Stimulated activated CD4-positive, alpha-beta T cell treated with anti-CD3 and anti-CD28 coated beads, Interleukin-2, amount 100 ng/mL, for 24 hours (primary cell): ENCODE data around the gene SLC2A1.

Experiments
- DNase-seq, 2 donors: peaks; one replicate each; pipeline ENCODE4 v3.0.0-alpha.2; 2020

SLC2A1 gene

GRCh38 chr1:42979896-42980800 is 21.5 kb upstream of the SLC2A1 start:
- no peak for DNase-seq

- no peak for DNase-seq
Observed at GRCh38 chr1:42979036-42979430, 20.4 kb upstream of the SLC2A1 start.

- no peak for DNase-seq
Observed at GRCh38 chr1:42978317-42979035, 19.8 kb upstream of the SLC2A1 start.

GRCh38 chr1:42977653-42978052 is 19.0 kb upstream of the SLC2A1 start:
- DNase-seq, result no peak

- DNase-seq, result no peak
Observed at GRCh38 chr1:42975561-42976225, 17.0 kb upstream of the SLC2A1 start.

- no peak for DNase-seq
Observed at GRCh38 chr1:42974767-42975437, 16.2 kb upstream of the SLC2A1 start.

DNA sequence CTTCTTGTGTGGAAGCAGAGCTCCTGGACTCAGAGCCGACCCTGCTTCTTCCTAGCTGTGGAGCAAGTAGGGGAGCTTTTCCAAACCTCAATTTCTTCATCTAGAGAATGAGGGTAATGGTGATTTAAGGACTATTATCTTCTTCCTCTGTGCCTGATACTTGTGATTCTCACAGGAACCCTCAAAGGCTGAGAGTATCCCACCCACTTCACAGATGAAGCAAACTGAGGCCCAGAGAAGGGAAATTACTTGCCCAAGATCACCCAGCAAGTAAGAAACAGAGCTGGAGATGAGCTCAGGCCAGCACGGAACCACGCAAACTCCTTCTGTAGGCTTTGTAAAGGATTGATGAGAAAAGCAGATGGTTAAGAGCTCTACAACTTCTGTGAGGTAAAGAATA is 15.1 kb upstream of the SLC2A1 start:
- DNase-seq, result no peak

GRCh38 chr1:42973286-42973685 is 14.6 kb upstream of the SLC2A1 start:
- no peak for DNase-seq

DNA sequence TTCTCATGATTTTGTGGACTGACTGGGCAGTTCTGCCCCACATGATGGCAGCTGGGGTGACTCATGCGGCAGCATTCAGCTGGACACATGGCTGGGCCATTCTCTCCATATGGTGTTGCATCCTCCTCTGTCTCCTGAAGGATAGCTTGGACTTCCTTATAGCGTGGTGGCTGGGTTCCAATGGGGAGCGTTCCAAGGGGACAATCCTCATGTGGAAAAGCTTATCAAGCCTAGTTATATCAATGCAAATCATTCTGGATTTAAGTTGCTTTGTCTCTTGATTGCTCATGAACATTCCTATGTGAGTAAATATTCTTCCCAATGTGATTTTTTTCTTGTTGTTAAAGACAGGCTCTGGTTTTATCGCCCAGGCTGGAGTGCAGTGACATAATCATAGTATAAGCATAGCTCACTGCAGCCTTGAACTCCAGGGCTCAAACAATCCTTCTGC is 13.2 kb upstream of the SLC2A1 start:
- no peak for DNase-seq

DNA sequence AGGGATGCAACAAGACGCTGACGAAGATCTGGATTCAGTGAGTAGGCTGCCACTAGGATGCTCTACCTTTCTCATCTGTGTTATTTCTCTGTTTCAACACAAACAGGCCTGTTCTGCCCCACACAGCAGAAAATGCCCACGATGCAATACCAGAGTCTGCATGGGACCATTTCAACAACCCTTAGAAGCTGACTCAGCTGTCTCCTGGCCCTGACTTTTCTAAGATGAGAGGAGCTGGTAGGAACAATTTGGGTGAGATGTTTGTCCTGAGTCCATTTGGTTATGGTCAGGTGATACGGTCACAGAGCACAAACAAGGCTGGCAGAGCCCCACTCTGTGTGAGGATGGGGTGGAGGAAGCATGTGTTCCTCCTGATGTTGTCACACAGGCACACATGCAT is 11.5 kb upstream of the SLC2A1 start:
- DNase-seq, result no peak

GRCh38 chr1:42968654-42969053 is 10.0 kb upstream of the SLC2A1 start:
- no peak for DNase-seq

GRCh38 chr1:42966688-42967612 is 8.3 kb upstream of the SLC2A1 start:
- DNase-seq, result peak in 1 of 2 donors; percentile 26

DNA sequence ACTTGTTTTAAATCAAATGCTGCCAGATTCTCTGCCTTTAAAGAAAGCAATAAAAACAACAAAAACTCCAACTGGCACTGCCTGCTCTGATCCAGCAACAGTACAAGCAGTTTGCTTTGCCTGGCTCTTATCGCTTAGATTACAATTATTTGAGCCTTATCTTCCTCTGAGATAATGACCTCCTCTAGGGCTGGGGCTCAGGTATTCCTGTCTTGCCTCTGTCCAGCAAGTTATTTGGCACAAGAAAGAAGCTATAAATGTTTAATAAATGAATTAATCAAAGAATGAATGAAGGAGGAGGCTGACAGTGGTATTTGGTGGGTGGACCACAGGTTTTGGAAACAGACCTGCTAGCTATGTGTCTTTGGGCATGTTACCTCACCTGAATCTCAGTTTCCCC is 6.7 kb upstream of the SLC2A1 start:
- DNase-seq, result no peak

DNA sequence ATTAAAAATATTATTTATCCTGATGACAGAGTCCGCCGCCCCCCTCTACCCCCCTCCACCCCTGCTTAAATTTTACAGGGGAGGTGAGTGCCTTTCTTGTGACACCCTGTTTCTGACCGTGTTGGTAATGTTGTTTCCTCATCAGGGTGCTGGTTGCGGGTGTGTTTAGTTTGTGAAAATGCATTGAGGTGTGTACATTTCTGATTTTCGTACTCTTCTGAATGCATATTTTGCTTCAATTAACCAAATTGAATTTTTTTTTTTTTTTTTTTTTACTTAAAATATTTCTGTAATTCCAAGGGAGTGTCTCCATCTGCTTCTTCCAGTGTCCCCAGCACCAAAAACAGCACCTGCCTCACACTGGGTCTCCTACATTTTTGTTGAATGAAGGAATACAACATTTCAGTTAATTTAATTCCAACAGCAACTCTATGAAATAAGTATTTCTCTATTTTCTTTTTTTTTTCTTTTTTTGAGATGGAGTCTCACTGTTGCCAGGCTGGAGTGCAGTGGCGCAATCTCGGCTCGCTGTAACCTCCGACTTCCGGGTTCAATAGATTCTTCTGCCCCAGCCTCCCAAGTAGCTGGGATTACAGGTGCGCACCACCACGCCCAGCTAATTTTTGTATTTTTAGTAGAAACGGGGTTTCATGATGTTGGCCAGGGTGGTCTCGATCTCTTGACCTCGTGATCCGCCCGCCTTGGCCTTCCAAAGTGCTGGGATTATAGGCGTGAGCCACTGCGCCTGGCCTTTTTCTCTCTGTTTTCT is 5.6 kb upstream of the SLC2A1 start:
- no peak for DNase-seq

GRCh38 chr1:42963378-42964043 is 4.8 kb upstream of the SLC2A1 start:
- no peak for DNase-seq

GRCh38 chr1:42962641-42963377 is 4.1 kb upstream of the SLC2A1 start:
- DNase-seq, result no peak

DNA sequence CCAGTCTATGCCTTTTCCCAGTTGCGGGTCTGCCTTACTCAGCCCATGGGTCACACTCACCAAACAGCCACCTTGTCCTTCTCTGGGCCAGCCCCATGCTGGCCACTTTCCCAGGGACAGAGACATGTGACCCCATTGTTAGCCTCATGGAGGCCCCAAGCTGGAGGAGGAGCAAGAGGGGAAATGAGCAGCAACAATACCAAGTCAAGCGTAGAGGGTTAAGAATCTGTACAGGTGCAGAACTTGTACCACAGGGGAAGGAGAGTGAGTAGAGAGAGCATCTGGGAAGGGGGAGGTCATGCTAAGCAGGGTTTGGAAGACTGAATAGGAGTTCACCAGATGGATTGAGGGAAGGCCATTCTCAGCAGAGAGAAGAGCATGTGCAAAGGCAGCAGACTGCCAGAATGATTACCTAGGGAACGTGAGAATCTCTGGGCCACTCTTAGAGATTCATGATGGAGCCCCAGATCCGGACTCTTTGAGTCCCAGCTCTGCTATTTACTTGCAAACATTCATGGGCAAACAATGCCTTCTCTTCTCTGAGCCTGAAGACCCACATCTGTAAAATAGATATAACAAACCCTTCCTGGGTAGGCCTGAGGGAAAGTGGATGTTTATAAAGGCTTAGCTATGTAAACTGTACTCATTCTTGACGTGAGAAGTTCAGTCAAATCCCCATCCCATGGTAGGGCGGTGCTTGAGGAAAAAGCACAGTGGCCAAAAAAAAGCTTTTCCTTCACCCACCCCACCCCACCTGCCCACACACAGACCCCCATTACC is 2.8 kb upstream of the SLC2A1 start:
- no peak for DNase-seq

DNA sequence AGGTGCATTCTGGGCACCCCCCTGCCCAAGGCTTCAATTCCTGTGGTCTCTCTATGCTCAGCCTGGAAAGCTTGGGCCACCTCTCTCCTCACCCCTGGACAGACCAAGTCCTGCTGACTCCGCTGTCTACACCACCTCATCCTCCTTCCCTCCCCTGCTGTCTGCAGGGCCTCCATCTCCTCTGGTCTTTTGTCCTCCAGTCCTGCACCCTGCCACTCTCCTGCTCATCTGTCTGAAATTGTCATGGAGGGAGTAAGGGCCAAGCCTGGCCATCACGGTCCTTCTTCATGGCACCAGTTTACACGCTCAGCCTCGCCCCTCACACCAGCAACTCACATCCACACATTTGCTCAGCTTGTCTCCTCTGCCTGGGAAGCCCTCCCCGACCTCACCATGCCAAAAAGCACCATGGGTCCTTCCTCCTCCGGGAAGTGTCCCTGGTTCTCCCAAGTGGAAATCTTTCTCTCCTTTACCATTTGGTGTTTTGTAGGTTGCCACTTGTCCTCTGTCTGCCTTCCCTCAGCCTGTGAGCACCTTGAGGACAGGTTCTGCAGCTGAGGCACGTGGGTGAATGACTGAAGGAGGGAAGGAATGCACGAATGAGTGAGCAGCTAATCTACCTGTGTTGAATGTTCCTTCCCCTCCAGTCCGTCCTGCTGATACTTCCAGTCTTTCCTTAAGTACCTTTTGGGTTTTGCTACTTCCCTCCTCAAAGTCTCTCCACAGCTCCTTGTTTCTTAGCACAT is 2.1 kb upstream of the SLC2A1 start:
- no peak for DNase-seq
